MM.1S (cell line): ENCODE measurements around the gene LDLRAD4.

Source experiments
- DNase-seq: peaks from one replicate; pipeline ENCODE4 v3.0.0-alpha.2; 2015
- H2AFZ ChIP-seq: fragments of 300-600 bp; sonication (generic); 2 replicates; pipeline ENCODE4 v1.6.0; 2016; ENCODE audit warnings: antibody characterized with exemption, low read length
- H3F3A ChIP-seq: fragments of 300-600 bp; sonication (generic); 2 replicates; pipeline ENCODE4 v1.6.1; 2016; ENCODE audit warnings: mild to moderate bottlenecking, antibody characterized with exemption, low read length, moderate library complexity, mixed read lengths; ENCODE audit not compliant: insufficient read depth
- H3K27ac ChIP-seq: fragments of 300-600 bp; sonication (generic); 2 replicates; pipeline ENCODE4 v1.5.1; 2016; ENCODE audit warnings: mild to moderate bottlenecking, low read length
- H3K27me3 ChIP-seq: fragments of 300-600 bp; sonication (generic); replicated peaks from 2 replicates; pipeline ENCODE4 v1.6.0; 2016; ENCODE audit warnings: low read length; ENCODE audit not compliant: insufficient read depth
- H3K36me3 ChIP-seq: fragments of 300-600 bp; sonication (generic); replicated peaks from 2 replicates; pipeline ENCODE4 v1.6.1; 2016; ENCODE audit warnings: mild to moderate bottlenecking, low read length, mixed read lengths; ENCODE audit not compliant: insufficient read depth
- H3K4me1 ChIP-seq: fragments of 300-600 bp; sonication (generic); 2 replicates; pipeline ENCODE4 v1.6.1; 2016; ENCODE audit warnings: low read length, mixed read lengths
- H3K4me2 ChIP-seq: fragments of 300-600 bp; sonication (generic); 2 replicates; pipeline ENCODE4 v1.6.0; 2016; ENCODE audit warnings: low read depth, low read length
- H3K4me3 ChIP-seq: fragments of 300-600 bp; sonication (generic); 2 replicates; pipeline ENCODE4 v1.5.1; 2016; ENCODE audit warnings: low read length, mixed read lengths
- H3K79me2 ChIP-seq: fragments of 300-600 bp; sonication (generic); 2 replicates; pipeline ENCODE4 v1.6.1; 2016; ENCODE audit warnings: mixed run types, low read length, mixed read lengths
- H3K9ac ChIP-seq: fragments of 300-600 bp; sonication (generic); 2 replicates; pipeline ENCODE4 v1.6.1; 2016; ENCODE audit warnings: low read length, mixed read lengths
- H3K9me2 ChIP-seq: fragments of 300-600 bp; sonication (generic); replicated peaks from 2 replicates; pipeline ENCODE4 v1.6.1; 2016; ENCODE audit warnings: mild to moderate bottlenecking, low read length, mixed read lengths; ENCODE audit not compliant: insufficient read depth
- H3K9me3 ChIP-seq: fragments of 300-600 bp; sonication (generic); replicated peaks from 2 replicates; pipeline ENCODE4 v1.6.1; 2016; ENCODE audit warnings: mild to moderate bottlenecking, low read length, mixed read lengths; ENCODE audit not compliant: insufficient read depth
- H4K20me1 ChIP-seq: fragments of 300-600 bp; sonication (generic); 2 replicates; pipeline ENCODE4 v1.6.1; 2016; ENCODE audit warnings: mild to moderate bottlenecking, low read length, moderate library complexity, mixed read lengths; ENCODE audit not compliant: insufficient read depth
- EZH2 ChIP-seq: fragments of 300-600 bp; sonication (generic); optimal IDR thresholded peaks from 2 replicates; pipeline ENCODE3; 2017; ENCODE audit warnings: low read depth, mild to moderate bottlenecking, antibody characterized with exemption, low read length, mixed read lengths
- EZH2phosphoT487 ChIP-seq: fragments of 300-600 bp; sonication (generic); IDR thresholded peaks from 2 replicates; pipeline ENCODE4 v1.6.1; 2018; ENCODE audit warnings: antibody characterized with exemption, low read length
- TF ChIP-seq, protein P1 (sequence below): fragments of 300-600 bp; sonication (generic); IDR thresholded peaks from 2 replicates; pipeline ENCODE4 v1.5.1; 2016; ENCODE audit warnings: antibody characterized with exemption, low read length, mixed read lengths

LDLRAD4 gene

DNA sequence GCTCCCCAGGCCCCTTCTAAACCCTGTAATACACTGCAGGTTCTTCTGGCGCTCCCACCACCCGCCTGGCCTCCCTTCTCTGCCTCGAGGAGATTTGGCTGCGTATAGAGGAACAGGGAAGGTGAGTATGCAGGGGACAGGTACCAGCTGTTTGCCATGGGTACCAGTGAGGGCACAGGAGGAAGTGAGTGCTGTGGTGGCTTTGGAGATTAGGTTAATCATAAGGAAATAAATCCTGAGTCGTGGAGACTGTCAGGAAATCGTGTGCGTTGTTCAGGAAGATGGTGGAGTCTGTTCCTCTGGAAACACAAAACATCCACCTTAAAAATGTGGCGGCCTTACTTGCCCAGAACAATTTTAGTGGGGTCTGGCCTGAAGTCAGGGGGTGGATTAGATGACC lies 277.4 kb downstream of the LDLRAD4 start:
- Histone ChIP-seq H3K9ac (no peak overlapping the region), H3K4me2 (no peak overlapping the region), H3F3A (no peaks in the 10 kb centered on the region), H3K9me3 (no peaks in the 10 kb centered on the region), H3K4me3 (no peak overlapping the region), H4K20me1 (no peaks in the 10 kb centered on the region), H2AFZ (no peak overlapping the region), H3K4me1 (no peaks in the 10 kb centered on the region), H3K27ac (no peak overlapping the region), H3K9me2 (no peaks in the 10 kb centered on the region), H3K36me3 (no peaks in the 10 kb centered on the region), H3K79me2 (no peaks in the 10 kb centered on the region), H3K27me3 (no peaks in the 10 kb centered on the region)
- TF ChIP-seq EZH2: no peak
- TF ChIP-seq, protein P1, sequence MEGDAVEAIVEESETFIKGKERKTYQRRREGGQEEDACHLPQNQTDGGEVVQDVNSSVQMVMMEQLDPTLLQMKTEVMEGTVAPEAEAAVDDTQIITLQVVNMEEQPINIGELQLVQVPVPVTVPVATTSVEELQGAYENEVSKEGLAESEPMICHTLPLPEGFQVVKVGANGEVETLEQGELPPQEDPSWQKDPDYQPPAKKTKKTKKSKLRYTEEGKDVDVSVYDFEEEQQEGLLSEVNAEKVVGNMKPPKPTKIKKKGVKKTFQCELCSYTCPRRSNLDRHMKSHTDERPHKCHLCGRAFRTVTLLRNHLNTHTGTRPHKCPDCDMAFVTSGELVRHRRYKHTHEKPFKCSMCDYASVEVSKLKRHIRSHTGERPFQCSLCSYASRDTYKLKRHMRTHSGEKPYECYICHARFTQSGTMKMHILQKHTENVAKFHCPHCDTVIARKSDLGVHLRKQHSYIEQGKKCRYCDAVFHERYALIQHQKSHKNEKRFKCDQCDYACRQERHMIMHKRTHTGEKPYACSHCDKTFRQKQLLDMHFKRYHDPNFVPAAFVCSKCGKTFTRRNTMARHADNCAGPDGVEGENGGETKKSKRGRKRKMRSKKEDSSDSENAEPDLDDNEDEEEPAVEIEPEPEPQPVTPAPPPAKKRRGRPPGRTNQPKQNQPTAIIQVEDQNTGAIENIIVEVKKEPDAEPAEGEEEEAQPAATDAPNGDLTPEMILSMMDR: no peak
- no peak for TF ChIP-seq EZH2phosphoT487
- no peak for DNase-seq

- Histone ChIP-seq H2AFZ (no peak overlapping the region), H3K9me3 (no peaks in the 10 kb centered on the region), H3K9me2 (no peaks in the 10 kb centered on the region), H4K20me1 (no peaks in the 10 kb centered on the region), H3K36me3 (no peaks in the 10 kb centered on the region), H3K79me2 (no peaks in the 10 kb centered on the region), H3K4me2 (no peak overlapping the region), H3K9ac (no peak overlapping the region), H3K4me3 (no peak overlapping the region), H3F3A (no peaks in the 10 kb centered on the region), H3K27me3 (no peaks in the 10 kb centered on the region), H3K27ac (no peak overlapping the region), H3K4me1 (no peaks in the 10 kb centered on the region)
- TF ChIP-seq EZH2phosphoT487 (no peak), EZH2 (no peak)
- TF ChIP-seq, protein P1: no peak
- DNase-seq: no peak
Measured at GRCh38 chr18:13496691-13497281, 278.2 kb downstream of the LDLRAD4 start.

- H3K9ac ChIP-seq: no peak overlapping the region
- no peak overlapping the region for H3K27ac ChIP-seq
Measured at GRCh38 chr18:13499803-13500202, 281.2 kb downstream of the LDLRAD4 start.

More at GRCh38 chr18:13499803-13500202, 281.2 kb downstream of the LDLRAD4 start:
- no peak for DNase-seq
- Histone ChIP-seq H3K36me3 (no peaks in the 10 kb centered on the region), H3K79me2 (no peaks in the 10 kb centered on the region), H3K9me3 (no peaks in the 10 kb centered on the region), H3K4me2 (no peak overlapping the region), H3K4me3 (no peak overlapping the region), H2AFZ (no peak overlapping the region), H3K27me3 (no peaks in the 10 kb centered on the region), H3K9me2 (no peaks in the 10 kb centered on the region), H4K20me1 (no peaks in the 10 kb centered on the region), H3K4me1 (no peaks in the 10 kb centered on the region), H3F3A (no peaks in the 10 kb centered on the region)
- TF ChIP-seq EZH2phosphoT487 (no peak), EZH2 (no peak)
- TF ChIP-seq, protein P1: no peak
